ENCODE results near the gene LPAR1.
"Not testable (repeated sequence)": the region's sequence is repeated elsewhere in the genome, so short reads cannot be mapped to it uniquely, and the experiment has no call there.

LPAR1 gene

GRCh38 chr9:110861370-110862110, 176.7 kb downstream of the LPAR1 start:
- DNase-seq, result not testable (repeated sequence)

DNA sequence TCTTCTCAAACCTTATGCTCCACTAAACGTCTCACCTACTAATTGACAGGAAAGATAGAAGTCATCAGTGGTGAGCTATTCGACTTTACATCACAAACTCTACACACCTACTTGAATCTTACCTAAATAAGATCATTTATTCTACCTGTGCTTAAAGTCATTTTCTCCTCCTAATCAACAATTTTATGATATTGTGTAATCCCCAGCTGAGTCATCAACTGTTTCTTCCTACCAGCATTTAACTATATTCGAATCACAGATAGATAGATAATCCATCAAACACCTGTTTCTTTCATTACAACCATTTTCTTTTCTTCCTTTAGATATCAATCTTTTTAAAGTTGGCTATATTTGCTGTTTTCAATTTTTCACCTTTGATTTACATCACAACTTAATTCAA, 181.5 kb downstream of the LPAR1 start:
- no peak for DNase-seq

GRCh38 chr9:110850401-110851135, 187.7 kb downstream of the LPAR1 start:
- no peak for DNase-seq

DNA sequence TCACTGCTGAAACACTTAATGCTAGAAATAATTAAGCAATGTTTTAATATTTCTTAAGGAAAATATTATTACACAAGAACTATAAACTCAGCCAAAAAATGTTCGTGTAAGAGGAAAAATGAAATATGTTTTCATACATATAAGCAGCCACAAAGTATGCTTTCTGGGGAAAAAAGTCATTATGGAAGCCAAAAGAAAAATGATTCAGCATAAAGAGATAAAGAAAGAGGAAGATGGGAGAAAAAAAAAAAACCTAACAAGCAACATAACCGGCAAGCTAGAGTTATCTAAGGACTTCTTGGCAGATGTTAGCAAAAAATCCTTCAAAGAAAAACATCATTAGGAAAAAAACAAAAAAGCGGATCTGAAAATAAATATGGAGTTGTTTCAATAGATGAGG, 190.6 kb downstream of the LPAR1 start:
- no peak for DNase-seq

- DNase-seq, result no peak
Measured at GRCh38 chr9:110846215-110846614, 192.1 kb downstream of the LPAR1 start.

DNA sequence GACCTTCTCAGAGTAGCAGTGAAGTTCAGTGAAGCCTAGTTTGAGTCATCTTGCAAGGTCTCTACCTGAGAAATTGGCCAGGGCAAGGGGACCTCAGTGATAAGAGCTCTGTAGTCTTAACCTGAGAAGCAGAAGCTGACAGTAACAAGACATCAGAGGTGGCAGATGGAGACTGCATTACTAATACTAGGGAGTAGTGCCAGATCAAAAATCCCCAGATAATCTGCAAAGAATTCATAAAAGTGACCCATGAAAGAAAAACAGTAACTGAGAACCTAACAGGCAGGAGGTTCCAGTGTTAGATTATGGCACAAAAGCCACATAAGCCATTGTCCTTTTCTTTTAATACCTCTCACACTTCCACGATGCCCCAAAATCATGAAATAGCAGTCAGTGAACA, 194.1 kb downstream of the LPAR1 start:
- DNase-seq, result no peak

DNA sequence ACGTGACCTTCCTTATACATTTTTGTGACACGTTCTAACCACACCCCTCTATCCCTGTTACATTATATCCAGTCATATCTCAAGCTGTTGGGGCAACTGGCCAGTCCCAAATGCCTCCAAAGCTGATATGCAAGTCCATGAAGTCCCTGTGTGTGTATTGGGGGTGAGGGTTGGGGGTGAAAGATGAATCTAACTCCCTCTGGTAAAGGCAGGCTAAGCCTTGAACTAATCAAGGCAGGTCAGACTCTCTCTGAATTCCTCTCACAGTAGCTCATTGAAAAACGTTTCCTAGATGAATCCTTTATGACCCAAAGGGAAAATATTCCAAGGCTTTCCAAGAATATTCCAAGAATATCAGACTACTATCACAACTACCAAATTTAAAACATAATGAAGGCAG, 195.3 kb downstream of the LPAR1 start:
- DNase-seq, result no peak

GRCh38 chr9:110842169-110842568, 196.1 kb downstream of the LPAR1 start:
- DNase-seq, result no peak

- no peak for DNase-seq
Measured at GRCh38 chr9:110837401-110838005, 200.8 kb downstream of the LPAR1 start.

DNA sequence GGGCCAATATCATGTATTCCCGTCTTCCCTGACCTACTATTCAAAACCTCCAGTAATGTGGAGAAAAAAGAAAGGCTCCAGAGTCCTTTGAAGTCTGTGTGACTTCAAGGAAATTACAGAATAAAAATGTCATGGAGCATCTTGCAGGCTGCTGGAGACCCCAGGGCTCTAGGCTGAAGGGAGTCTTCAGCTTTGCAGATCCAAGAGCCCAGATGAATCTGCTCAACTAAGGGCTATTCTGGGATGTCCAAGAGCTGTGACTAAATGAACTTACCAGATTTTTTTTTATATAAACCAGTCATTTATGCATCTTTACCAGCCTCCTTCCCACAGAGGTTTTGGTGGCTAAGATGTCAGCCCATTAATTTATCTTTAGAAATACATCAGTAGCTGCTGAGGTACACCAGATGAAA, 202.4 kb downstream of the LPAR1 start:
- DNase-seq, result no peak

DNA sequence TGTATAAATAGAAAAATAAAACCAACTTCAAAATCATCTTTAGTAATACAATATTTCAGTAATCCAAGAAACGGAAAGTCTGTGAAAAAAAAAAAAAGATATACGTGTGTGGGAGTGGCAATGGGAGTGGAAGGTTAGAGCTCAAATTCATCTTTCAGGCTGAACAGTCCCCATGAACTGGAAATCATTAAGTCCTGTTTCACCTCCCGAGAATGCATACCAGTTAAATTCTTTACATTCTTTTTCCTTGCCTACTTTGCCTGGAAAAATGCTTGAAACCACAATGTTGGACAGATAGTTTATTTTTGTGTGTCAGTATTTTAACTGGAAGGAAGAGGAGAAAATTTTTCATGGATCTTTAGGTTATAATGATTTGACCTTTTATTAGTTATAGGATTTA, 202.9 kb downstream of the LPAR1 start:
- no peak for DNase-seq

- no peak for DNase-seq
Measured at GRCh38 chr9:110832926-110833325, 205.3 kb downstream of the LPAR1 start.

DNA sequence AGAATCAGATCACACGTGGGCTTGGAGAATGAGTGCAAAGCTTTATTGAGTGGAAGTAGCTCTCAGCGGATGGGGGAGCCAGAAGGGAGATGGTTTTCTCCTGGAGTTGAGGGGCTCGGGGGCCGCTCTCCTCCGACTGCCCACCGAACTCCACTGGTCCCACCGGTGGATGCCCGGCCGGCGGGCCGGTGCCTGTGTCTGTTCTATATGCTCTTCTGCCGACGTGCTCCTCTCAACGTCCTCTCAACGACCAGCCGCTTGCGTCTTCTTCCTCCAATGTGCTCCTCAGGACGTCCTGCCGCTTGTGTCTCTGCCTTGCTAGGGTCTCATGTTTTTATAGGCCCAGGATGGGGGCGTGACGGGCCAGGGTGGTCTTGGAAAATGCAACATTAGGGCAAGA, 207.8 kb downstream of the LPAR1 start:
- DNase-seq, result no peak

DNA sequence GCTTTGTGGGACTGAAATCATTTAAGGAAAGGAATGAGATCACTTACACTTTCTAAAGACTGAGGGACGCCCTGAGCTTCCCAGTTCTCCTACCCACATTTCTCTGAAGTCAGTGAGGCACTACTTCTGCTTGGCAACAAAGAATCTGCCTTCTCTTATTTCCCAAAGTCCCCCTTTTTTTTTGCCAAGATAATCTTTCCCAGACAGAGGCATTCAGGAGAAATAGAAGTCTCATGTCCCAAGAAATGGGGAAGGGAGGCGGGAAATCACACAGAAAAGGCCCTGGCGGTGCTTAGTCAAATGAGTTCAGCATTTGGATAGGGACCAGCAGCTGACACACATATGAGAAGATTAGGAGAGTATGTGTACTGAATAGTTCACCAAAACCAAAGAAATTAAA, 210.0 kb downstream of the LPAR1 start:
- no peak for DNase-seq

GRCh38 chr9:110826400-110826799, 211.9 kb downstream of the LPAR1 start:
- not testable (repeated sequence) for DNase-seq

DNA sequence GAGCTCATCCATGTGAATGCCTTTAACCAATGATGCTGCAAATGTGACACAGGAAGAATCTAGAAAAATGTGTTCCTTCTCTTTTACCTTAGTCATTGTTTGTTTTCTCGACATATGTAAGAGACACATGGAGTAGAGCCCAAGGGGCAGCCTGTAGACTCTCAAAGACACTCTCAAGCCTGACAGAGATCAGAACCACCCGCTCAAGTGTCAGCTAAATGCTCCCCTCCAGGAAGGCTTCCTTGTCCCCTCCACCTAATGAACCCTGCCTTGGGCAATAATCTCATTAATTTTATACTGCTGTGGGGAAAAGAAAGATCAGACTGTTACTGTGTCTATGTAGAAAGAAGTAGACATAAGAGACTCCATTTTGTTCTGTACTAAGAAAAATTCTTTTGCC, 212.3 kb downstream of the LPAR1 start:
- DNase-seq, result no peak

DNA sequence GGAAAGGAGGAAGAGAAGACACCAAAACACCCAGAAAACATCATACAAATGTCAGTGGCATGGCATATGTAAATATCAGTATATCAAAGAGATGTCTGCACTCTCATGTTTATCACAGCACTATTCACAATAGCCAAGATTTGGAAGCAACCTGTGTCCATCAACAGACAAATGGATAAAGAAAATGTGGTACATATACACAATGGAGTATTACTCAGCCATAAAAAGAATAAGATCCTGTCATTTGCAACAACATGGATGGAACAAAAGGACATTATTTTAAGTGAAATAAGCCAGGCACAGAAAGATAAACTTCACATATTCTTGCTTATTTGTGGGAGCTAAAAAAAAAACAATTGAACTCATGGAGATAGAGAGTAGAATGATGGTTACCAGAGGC, 213.1 kb downstream of the LPAR1 start:
- DNase-seq, result not testable (repeated sequence)

Data from activated T-cell treated with anti-CD3 and anti-CD28 coated beads, Interleukin-2, amount 50 U/mL, for 48 hours (primary cell).